Measurements from ENCODE around the gene SESN2. TPM values are rescaled to one million over a fixed set of nuclear protein-coding genes. Genes with fewer than 3 reads are reported as not detected.

Gene SESN2
- total RNA-seq, 2 donors from 2014 or later = 12.3 to 15.2 TPM

GRCh38 chr1:28314547-28314941 is 55.2 kb downstream of the SESN2 start:
- no peaks in the 10 kb centered on the region for H3K36me3 Mint-ChIP-seq (ENCODE audit: low read depth)
- Histone ChIP-seq H3K9me3 (ENCODE audit: control insufficient read depth, low read length) (no peaks in the 10 kb centered on the region), H3K4me3 (ENCODE audit: low read length) (no peak overlapping the region), H3K36me3 (ENCODE audit: control insufficient read depth, insufficient read depth, low read length) (no peaks in the 10 kb centered on the region), H3K9ac (ENCODE audit: extremely low read depth, low read length, poor library complexity, severe bottlenecking) (no peak overlapping the region), H3K27ac (ENCODE audit: low read depth, low read length) (no peak overlapping the region), H3K27me3 (ENCODE audit: control insufficient read depth, insufficient read depth, low read length, poor library complexity, severe bottlenecking) (no peaks in the 10 kb centered on the region), H3K4me1 (ENCODE audit: control insufficient read depth, insufficient read depth, low read length) (no peaks in the 10 kb centered on the region)
- no peaks in the 10 kb centered on the region for H3K9me3 Mint-ChIP-seq
- no peak for DNase-seq
- no peak for TF ChIP-seq CTCF (conservative IDR thresholded peaks at IDR 0.05)
- H3K27ac Mint-ChIP-seq = no peak overlapping the region
- WGBS, 2 experiments (ENCODE audit: insufficient coverage in 1 of 2, insufficient read length in 1 of 2) = 91 to 94% methylated on average over 6 to 8 of the region's 8 CpGs
- no peak overlapping the region for H3K4me3 Mint-ChIP-seq
- H3K27me3 Mint-ChIP-seq (ENCODE audit: insufficient read depth) = no peaks in the 10 kb centered on the region
- no peaks in the 10 kb centered on the region for H3K4me1 Mint-ChIP-seq

GRCh38 chr1:28317014-28317413 is 57.7 kb downstream of the SESN2 start:
- Mint-ChIP-seq H3K4me1 (no peaks in the 10 kb centered on the region), H3K9me3 (no peaks in the 10 kb centered on the region), H3K36me3 (ENCODE audit: low read depth) (no peaks in the 10 kb centered on the region), H3K27ac (no peak overlapping the region), H3K4me3 (no peak overlapping the region), H3K27me3 (ENCODE audit: insufficient read depth) (no peaks in the 10 kb centered on the region)
- no peaks in the 10 kb centered on the region for H3K4me1 ChIP-seq (ENCODE audit: control insufficient read depth, insufficient read depth, low read length)
- no peaks in the 10 kb centered on the region for H3K27me3 ChIP-seq (ENCODE audit: control insufficient read depth, insufficient read depth, low read length, poor library complexity, severe bottlenecking)
- no peak overlapping the region for H3K9ac ChIP-seq (ENCODE audit: extremely low read depth, low read length, poor library complexity, severe bottlenecking)
- TF ChIP-seq CTCF (conservative IDR thresholded peaks at IDR 0.05) = no peak
- H3K27ac ChIP-seq (ENCODE audit: low read depth, low read length) = no peak overlapping the region
- no peaks in the 10 kb centered on the region for H3K9me3 ChIP-seq (ENCODE audit: control insufficient read depth, low read length)
- H3K4me3 ChIP-seq (ENCODE audit: low read length) = no peak overlapping the region
- no peak for DNase-seq
- WGBS, 2 experiments (ENCODE audit: insufficient coverage in 1 of 2, insufficient read length in 1 of 2) = 94 to 97% methylated on average over 6 to 7 of the region's 7 CpGs
- H3K36me3 ChIP-seq (ENCODE audit: control insufficient read depth, insufficient read depth, low read length) = no peaks in the 10 kb centered on the region

DNA sequence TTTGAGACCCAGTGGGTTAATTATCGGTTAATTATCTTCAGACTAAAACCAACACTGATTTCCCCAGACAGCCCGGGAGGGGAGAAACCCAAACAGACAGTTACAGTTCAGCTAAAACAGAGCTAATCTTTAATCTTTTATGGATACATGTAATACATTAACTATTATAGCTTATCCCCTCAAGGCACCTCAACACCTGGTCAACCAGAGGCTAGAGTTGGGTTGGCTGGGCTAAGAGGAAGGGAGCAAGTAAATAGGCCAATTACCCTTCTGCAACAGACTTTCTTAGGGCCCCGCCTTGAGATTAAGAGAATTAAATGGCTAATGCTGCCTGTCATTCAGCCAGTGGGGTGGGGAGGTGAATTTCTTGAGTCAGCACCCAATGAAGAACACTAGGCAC is 62.9 kb downstream of the SESN2 start:
- TF ChIP-seq CTCF (conservative IDR thresholded peaks at IDR 0.05) = no peak
- no peaks in the 10 kb centered on the region for H3K9me3 ChIP-seq (ENCODE audit: control insufficient read depth, low read length)
- no peak overlapping the region for H3K4me3 ChIP-seq (ENCODE audit: low read length)
- no peak for DNase-seq
- Mint-ChIP-seq H3K4me1 (peaks cover 6% of the 10 kb centered on the region), H3K36me3 (ENCODE audit: low read depth) (no peaks in the 10 kb centered on the region), H3K4me3 (no peak overlapping the region), H3K9me3 (no peaks in the 10 kb centered on the region), H3K27me3 (ENCODE audit: insufficient read depth) (no peaks in the 10 kb centered on the region), H3K27ac (no peak overlapping the region)
- no peak overlapping the region for H3K27ac ChIP-seq (ENCODE audit: low read depth, low read length)
- H3K4me1 ChIP-seq (ENCODE audit: control insufficient read depth, insufficient read depth, low read length) = no peaks in the 10 kb centered on the region
- H3K9ac ChIP-seq (ENCODE audit: extremely low read depth, low read length, poor library complexity, severe bottlenecking) = no peak overlapping the region
- no peaks in the 10 kb centered on the region for H3K27me3 ChIP-seq (ENCODE audit: control insufficient read depth, insufficient read depth, low read length, poor library complexity, severe bottlenecking)
- no peaks in the 10 kb centered on the region for H3K36me3 ChIP-seq (ENCODE audit: control insufficient read depth, insufficient read depth, low read length)
- 82 to 96% methylated on average over 2 to 3 of the region's 3 CpGs for WGBS, 2 experiments (ENCODE audit: insufficient coverage in 1 of 2, insufficient read length in 1 of 2)

Measured in endodermal cell (in vitro differentiated cells).